ENCODE data around the gene TMEM41B.

GRCh38 chr11:9351321-9351881 is 37.0 kb upstream of the TMEM41B start:
- TF ChIP-seq, protein P1, sequence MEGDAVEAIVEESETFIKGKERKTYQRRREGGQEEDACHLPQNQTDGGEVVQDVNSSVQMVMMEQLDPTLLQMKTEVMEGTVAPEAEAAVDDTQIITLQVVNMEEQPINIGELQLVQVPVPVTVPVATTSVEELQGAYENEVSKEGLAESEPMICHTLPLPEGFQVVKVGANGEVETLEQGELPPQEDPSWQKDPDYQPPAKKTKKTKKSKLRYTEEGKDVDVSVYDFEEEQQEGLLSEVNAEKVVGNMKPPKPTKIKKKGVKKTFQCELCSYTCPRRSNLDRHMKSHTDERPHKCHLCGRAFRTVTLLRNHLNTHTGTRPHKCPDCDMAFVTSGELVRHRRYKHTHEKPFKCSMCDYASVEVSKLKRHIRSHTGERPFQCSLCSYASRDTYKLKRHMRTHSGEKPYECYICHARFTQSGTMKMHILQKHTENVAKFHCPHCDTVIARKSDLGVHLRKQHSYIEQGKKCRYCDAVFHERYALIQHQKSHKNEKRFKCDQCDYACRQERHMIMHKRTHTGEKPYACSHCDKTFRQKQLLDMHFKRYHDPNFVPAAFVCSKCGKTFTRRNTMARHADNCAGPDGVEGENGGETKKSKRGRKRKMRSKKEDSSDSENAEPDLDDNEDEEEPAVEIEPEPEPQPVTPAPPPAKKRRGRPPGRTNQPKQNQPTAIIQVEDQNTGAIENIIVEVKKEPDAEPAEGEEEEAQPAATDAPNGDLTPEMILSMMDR (IDR thresholded peaks at IDR 0.05): no peak
- TF ChIP-seq ZFX (IDR thresholded peaks at IDR 0.05; ENCODE audit: borderline replicate concordance): no peak
